ENCODE measurements around the gene RIMS1.

The RIMS1 gene

GRCh38 chr6:72245565-72245964 lies 359.2 kb downstream of the RIMS1 start:
- no peak for ATAC-seq (replicated peaks)
- Mint-ChIP-seq H3K27me3 (no peaks in the 10 kb centered on the region), H3K27ac (no peak overlapping the region)

DNA sequence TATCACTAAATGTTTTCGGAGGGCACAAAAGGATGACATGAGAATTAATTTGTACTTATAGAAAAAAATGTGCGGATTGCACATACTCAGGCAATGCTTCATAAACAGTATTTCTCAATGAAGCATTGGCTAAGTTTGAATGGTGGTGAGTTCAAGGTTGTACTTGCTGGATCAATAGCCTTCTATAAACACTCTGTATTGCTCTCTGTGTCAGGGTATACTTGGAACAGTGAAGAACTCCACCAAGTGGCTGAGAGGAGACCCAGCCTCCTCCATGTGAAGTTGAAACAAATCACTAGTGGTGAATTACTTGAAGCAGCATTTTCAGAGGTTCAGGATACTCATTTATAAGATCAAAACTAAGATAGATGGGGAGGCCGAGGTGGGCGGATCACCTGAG lies 360.6 kb downstream of the RIMS1 start:
- no peaks in the 10 kb centered on the region for H3K4me1 Mint-ChIP-seq (ENCODE audit: low read depth in 2 of 2)
- H3K27ac Mint-ChIP-seq, result no peak overlapping the region
- H3K27me3 Mint-ChIP-seq, result no peaks in the 10 kb centered on the region
- DNase-seq (no peak), ATAC-seq (replicated peaks) (no peak)
- H3K36me3 Mint-ChIP-seq (ENCODE audit: insufficient read depth), result no peaks in the 10 kb centered on the region
- H3K4me3 Mint-ChIP-seq, result no peak overlapping the region
- H3K9me3 Mint-ChIP-seq, result no peaks in the 10 kb centered on the region

More at GRCh38 chr6:72245565-72245964, 359.2 kb downstream of the RIMS1 start:
- no peak for DNase-seq
- H3K9me3 Mint-ChIP-seq, result no peaks in the 10 kb centered on the region
- H3K36me3 Mint-ChIP-seq (ENCODE audit: insufficient read depth), result no peaks in the 10 kb centered on the region
- no peak overlapping the region for H3K4me3 Mint-ChIP-seq
- H3K4me1 Mint-ChIP-seq (ENCODE audit: low read depth in 2 of 2), result no peaks in the 10 kb centered on the region

DNA sequence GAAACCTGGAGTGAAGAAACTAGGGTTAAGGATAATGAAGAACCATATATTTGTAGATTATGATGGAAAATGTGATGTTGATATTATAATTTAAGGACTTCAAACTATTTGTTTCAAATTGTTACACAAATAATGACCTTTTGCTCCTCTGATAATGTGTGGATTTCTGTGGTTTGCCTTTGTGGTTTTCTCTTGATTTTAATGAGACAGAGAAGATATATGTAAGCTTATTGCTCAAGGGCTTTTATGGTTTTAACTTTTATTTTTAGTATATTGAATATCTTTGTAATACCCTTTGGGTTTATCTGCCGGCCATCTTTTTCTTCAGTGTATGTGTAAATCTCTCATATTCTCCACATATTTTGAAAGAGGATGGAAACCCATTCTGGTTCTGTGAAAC lies 362.3 kb downstream of the RIMS1 start:
- no peaks in the 10 kb centered on the region for H3K36me3 Mint-ChIP-seq (ENCODE audit: insufficient read depth)
- no peak overlapping the region for H3K4me3 Mint-ChIP-seq
- no peaks in the 10 kb centered on the region for H3K27me3 Mint-ChIP-seq
- no peaks in the 10 kb centered on the region for H3K4me1 Mint-ChIP-seq (ENCODE audit: low read depth in 2 of 2)
- H3K9me3 Mint-ChIP-seq, result no peaks in the 10 kb centered on the region
- ATAC-seq (replicated peaks), result no peak
- no peak for DNase-seq
- H3K27ac Mint-ChIP-seq, result no peak overlapping the region

- Mint-ChIP-seq H3K36me3 (ENCODE audit: insufficient read depth) (no peaks in the 10 kb centered on the region), H3K27me3 (no peaks in the 10 kb centered on the region), H3K4me3 (no peak overlapping the region), H3K9me3 (no peaks in the 10 kb centered on the region), H3K27ac (no peak overlapping the region), H3K4me1 (ENCODE audit: low read depth in 2 of 2) (no peaks in the 10 kb centered on the region)
- DNase-seq (no peak), ATAC-seq (replicated peaks) (no peak)
Observed at GRCh38 chr6:72250664-72251063, 364.3 kb downstream of the RIMS1 start.

DNA sequence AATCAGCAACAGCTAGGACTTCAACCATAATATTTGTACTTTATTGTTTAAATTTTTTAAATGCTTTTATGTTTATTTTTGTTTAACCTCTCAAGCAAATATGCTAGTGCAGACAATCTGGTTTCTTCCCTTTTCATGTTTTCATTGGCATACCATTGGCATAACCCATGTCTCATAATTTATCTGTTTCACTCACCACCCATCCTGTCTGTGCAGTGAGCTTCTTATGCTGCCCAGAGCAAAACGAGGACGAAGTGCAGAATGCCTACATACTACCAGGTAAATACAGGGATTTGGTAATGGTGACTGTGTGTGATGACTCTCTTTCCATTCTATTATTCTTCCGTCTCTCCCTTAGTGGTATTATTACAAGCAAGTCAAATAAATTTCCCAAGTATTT lies 374.1 kb downstream of the RIMS1 start:
- no peaks in the 10 kb centered on the region for H3K36me3 Mint-ChIP-seq (ENCODE audit: insufficient read depth)
- no peaks in the 10 kb centered on the region for H3K9me3 Mint-ChIP-seq
- no peaks in the 10 kb centered on the region for H3K4me1 Mint-ChIP-seq (ENCODE audit: low read depth in 2 of 2)
- ATAC-seq (replicated peaks) (no peak), DNase-seq (no peak)
- H3K27ac Mint-ChIP-seq, result no peak overlapping the region
- H3K27me3 Mint-ChIP-seq, result no peaks in the 10 kb centered on the region
- H3K4me3 Mint-ChIP-seq, result no peak overlapping the region

- no peaks in the 10 kb centered on the region for H3K27me3 Mint-ChIP-seq
- H3K36me3 Mint-ChIP-seq (ENCODE audit: insufficient read depth), result no peaks in the 10 kb centered on the region
- DNase-seq, result no peak
- H3K4me1 Mint-ChIP-seq (ENCODE audit: low read depth in 2 of 2), result no peaks in the 10 kb centered on the region
- H3K4me3 Mint-ChIP-seq, result no peak overlapping the region
- no peaks in the 10 kb centered on the region for H3K9me3 Mint-ChIP-seq
- no peak overlapping the region for H3K27ac Mint-ChIP-seq
- ATAC-seq (replicated peaks), result no peak
Observed at GRCh38 chr6:72261554-72261953, 375.2 kb downstream of the RIMS1 start.

DNA sequence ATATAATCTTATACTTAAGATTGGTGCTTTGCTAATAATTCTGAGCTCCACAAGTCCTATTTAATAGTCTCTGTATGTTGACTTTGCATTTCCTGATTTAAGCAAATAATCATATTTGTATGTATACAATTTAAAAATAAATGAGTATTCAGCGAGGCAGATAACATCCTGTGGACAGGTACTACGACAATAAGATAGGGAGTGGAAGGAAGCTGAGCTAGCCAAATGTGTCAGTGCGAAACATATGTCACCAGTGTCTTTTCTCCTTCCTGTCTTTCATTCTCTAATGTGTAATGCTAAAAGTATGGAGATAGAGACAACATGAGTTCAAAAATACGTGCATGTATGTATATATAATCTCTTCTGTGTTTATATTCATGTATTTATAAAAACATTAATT lies 375.9 kb downstream of the RIMS1 start:
- Mint-ChIP-seq H3K36me3 (ENCODE audit: insufficient read depth) (no peaks in the 10 kb centered on the region), H3K4me3 (no peak overlapping the region), H3K4me1 (ENCODE audit: low read depth in 2 of 2) (no peaks in the 10 kb centered on the region), H3K27me3 (no peaks in the 10 kb centered on the region), H3K27ac (no peak overlapping the region), H3K9me3 (no peaks in the 10 kb centered on the region)
- ATAC-seq (replicated peaks) (no peak), DNase-seq (no peak)

- H3K27me3 Mint-ChIP-seq, result no peaks in the 10 kb centered on the region
Observed at GRCh38 chr6:72267470-72267869, 381.1 kb downstream of the RIMS1 start.

GRCh38 chr6:72271531-72271930 lies 385.2 kb downstream of the RIMS1 start:
- no peaks in the 10 kb centered on the region for H3K4me1 Mint-ChIP-seq (ENCODE audit: low read depth in 2 of 2)
- no peaks in the 10 kb centered on the region for H3K36me3 Mint-ChIP-seq (ENCODE audit: insufficient read depth)
- H3K27ac Mint-ChIP-seq, result no peak overlapping the region
- DNase-seq (no peak), ATAC-seq (replicated peaks) (no peak)
- no peak overlapping the region for H3K4me3 Mint-ChIP-seq
- no peaks in the 10 kb centered on the region for H3K27me3 Mint-ChIP-seq
- peaks cover 0 to 2% of the 10 kb centered on the region in 2 donors for H3K9me3 Mint-ChIP-seq

More at GRCh38 chr6:72267470-72267869, 381.1 kb downstream of the RIMS1 start:
- Mint-ChIP-seq H3K4me1 (ENCODE audit: low read depth in 2 of 2) (no peaks in the 10 kb centered on the region), H3K4me3 (no peak overlapping the region), H3K9me3 (peaks cover 0 to 2% of the 10 kb centered on the region in 2 donors), H3K36me3 (ENCODE audit: insufficient read depth) (no peaks in the 10 kb centered on the region), H3K27ac (no peak overlapping the region)
- no peak for DNase-seq
- no peak for ATAC-seq (replicated peaks)

DNA sequence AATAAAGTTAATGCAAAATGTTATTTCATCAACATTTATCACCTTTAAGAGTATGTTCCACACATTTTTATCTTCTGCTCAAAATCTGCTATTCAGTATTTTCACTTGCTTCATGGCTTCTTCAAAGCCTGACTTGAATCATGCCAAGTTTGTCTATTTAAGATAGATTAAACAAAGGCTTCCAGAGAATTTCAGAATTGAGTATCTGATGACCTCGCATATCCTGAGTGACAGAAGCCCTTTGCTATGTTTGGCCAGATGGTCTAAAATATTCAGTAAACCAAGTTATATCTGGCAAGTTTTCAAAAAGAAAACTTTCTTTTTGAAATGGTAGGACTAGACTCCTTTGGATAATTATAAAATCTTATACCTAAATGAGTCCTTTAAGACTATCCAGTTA lies 386.6 kb downstream of the RIMS1 start:
- Mint-ChIP-seq H3K27me3 (no peaks in the 10 kb centered on the region), H3K4me3 (no peak overlapping the region), H3K9me3 (peaks cover 0 to 2% of the 10 kb centered on the region in 2 donors), H3K27ac (no peak overlapping the region), H3K36me3 (ENCODE audit: insufficient read depth) (no peaks in the 10 kb centered on the region), H3K4me1 (ENCODE audit: low read depth in 2 of 2) (no peaks in the 10 kb centered on the region)
- DNase-seq, result no peak
- ATAC-seq (replicated peaks), result no peak

DNA sequence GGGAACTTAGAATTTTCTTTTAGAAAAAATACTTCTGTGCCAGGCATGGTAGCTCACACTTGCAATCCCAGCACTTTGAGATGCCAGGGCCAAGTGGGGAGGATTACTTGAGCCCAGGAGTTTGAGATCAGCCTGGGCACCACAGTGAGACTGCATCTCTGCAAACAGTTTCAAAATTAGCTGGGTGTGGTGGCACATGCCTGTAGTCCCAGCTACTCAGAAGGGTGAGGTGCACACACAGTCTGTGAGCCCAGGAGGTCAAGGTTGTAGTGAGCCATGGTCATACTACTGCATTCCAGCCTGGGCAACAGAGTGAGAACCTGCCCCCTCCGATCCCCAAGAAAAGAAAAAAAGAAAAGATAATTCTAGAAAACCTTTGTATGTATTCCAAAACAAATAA lies 389.5 kb downstream of the RIMS1 start:
- DNase-seq, result no peak
- no peak overlapping the region for H3K4me3 Mint-ChIP-seq
- H3K36me3 Mint-ChIP-seq (ENCODE audit: insufficient read depth), result no peaks in the 10 kb centered on the region
- H3K27ac Mint-ChIP-seq, result no peak overlapping the region
- no peaks in the 10 kb centered on the region for H3K27me3 Mint-ChIP-seq
- H3K9me3 Mint-ChIP-seq, result no peaks in the 10 kb centered on the region
- H3K4me1 Mint-ChIP-seq (ENCODE audit: low read depth in 2 of 2), result no peaks in the 10 kb centered on the region
- ATAC-seq (replicated peaks), result no peak

- DNase-seq, result no peak
- Mint-ChIP-seq H3K4me1 (ENCODE audit: low read depth in 2 of 2) (no peaks in the 10 kb centered on the region), H3K27ac (no peak overlapping the region), H3K4me3 (no peak overlapping the region), H3K27me3 (no peaks in the 10 kb centered on the region), H3K36me3 (ENCODE audit: insufficient read depth) (no peaks in the 10 kb centered on the region), H3K9me3 (peaks cover 0 to 7% of the 10 kb centered on the region in 2 donors)
- no peak for ATAC-seq (replicated peaks)
Observed at GRCh38 chr6:72282201-72282600, 395.9 kb downstream of the RIMS1 start.

GRCh38 chr6:72283571-72283970 lies 397.2 kb downstream of the RIMS1 start:
- ATAC-seq (replicated peaks) (no peak), DNase-seq (no peak)
- Mint-ChIP-seq H3K27ac (no peak overlapping the region), H3K9me3 (peaks cover 0 to 7% of the 10 kb centered on the region in 2 donors), H3K4me3 (no peak overlapping the region), H3K4me1 (ENCODE audit: low read depth in 2 of 2) (no peaks in the 10 kb centered on the region), H3K27me3 (no peaks in the 10 kb centered on the region), H3K36me3 (ENCODE audit: insufficient read depth) (no peaks in the 10 kb centered on the region)

GRCh38 chr6:72286911-72287311 lies 400.6 kb downstream of the RIMS1 start:
- no peak overlapping the region for H3K27ac Mint-ChIP-seq
- no peak overlapping the region for H3K4me3 Mint-ChIP-seq
- H3K4me1 Mint-ChIP-seq (ENCODE audit: low read depth in 2 of 2), result no peaks in the 10 kb centered on the region
- H3K36me3 Mint-ChIP-seq (ENCODE audit: insufficient read depth), result no peaks in the 10 kb centered on the region
- H3K9me3 Mint-ChIP-seq, result peaks cover 0 to 9% of the 10 kb centered on the region in 2 donors
- H3K27me3 Mint-ChIP-seq, result no peaks in the 10 kb centered on the region
- DNase-seq (no peak), ATAC-seq (replicated peaks) (no peak)

GRCh38 chr6:72287801-72288200 lies 401.5 kb downstream of the RIMS1 start:
- Mint-ChIP-seq H3K9me3 (peaks cover 0 to 4% of the 10 kb centered on the region in 2 donors), H3K27ac (no peak overlapping the region), H3K27me3 (no peaks in the 10 kb centered on the region), H3K4me3 (no peak overlapping the region), H3K4me1 (ENCODE audit: low read depth in 2 of 2) (no peaks in the 10 kb centered on the region), H3K36me3 (ENCODE audit: insufficient read depth) (no peaks in the 10 kb centered on the region)
- DNase-seq, result no peak
- ATAC-seq (replicated peaks), result no peak

Data from effector memory CD8-positive, alpha-beta T cell (primary cell).